ENCODE data around the gene ESRRG. TPM values are rescaled to one million over a fixed set of nuclear protein-coding genes. Genes with fewer than 3 reads are reported as not detected.

The ESRRG gene
- total RNA-seq, 4 donors from 2014 or later, result 0.13 to 0.76 (median 0.24) TPM

GRCh38 chr1:216600730-216601609 lies 122.3 kb downstream of the ESRRG start:
- 3 to 5% methylated on average over 15 to 18 of the region's 58 CpGs for WGBS, 2 donors
- no peaks in the 10 kb centered on the region for H3K9me3 ChIP-seq
- peak overlapping the region; percentile 81 to 94 (median 90) for H3K27ac ChIP-seq
- TF ChIP-seq, protein P1, sequence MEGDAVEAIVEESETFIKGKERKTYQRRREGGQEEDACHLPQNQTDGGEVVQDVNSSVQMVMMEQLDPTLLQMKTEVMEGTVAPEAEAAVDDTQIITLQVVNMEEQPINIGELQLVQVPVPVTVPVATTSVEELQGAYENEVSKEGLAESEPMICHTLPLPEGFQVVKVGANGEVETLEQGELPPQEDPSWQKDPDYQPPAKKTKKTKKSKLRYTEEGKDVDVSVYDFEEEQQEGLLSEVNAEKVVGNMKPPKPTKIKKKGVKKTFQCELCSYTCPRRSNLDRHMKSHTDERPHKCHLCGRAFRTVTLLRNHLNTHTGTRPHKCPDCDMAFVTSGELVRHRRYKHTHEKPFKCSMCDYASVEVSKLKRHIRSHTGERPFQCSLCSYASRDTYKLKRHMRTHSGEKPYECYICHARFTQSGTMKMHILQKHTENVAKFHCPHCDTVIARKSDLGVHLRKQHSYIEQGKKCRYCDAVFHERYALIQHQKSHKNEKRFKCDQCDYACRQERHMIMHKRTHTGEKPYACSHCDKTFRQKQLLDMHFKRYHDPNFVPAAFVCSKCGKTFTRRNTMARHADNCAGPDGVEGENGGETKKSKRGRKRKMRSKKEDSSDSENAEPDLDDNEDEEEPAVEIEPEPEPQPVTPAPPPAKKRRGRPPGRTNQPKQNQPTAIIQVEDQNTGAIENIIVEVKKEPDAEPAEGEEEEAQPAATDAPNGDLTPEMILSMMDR (IDR thresholded peaks at IDR 0.05), result peak in 5 of 6 experiments; percentile 26 to 53 (median 30)
- peak in 1 of 4 donors; percentile 29 for TF ChIP-seq POLR2A (IDR thresholded peaks at IDR 0.05)
- H3K27me3 ChIP-seq, result no peaks in the 10 kb centered on the region
- DNase-seq, result peak; percentile 1
- peak overlapping the region; percentile 59 to 89 (median 77) for H3K4me3 ChIP-seq
- no peaks in the 10 kb centered on the region for H3K36me3 ChIP-seq
- intact Hi-C loops (cut with DNase I), result no loop called here
- H3K4me1 ChIP-seq, result peaks cover 0 to 13% (median 0%) of the 10 kb centered on the region in 3 donors

GRCh38 chr1:216599851-216600250 lies 123.4 kb downstream of the ESRRG start:
- Histone ChIP-seq H3K4me1 (peaks cover 0 to 13% (median 0%) of the 10 kb centered on the region in 3 donors), H3K27ac (peak overlapping the region in 1 of 4 donors; percentile 94), H3K36me3 (no peaks in the 10 kb centered on the region), H3K4me3 (no peak overlapping the region), H3K27me3 (no peaks in the 10 kb centered on the region), H3K9me3 (no peaks in the 10 kb centered on the region)
- intact Hi-C loops (cut with DNase I), result no loop called here
- no peak for DNase-seq
- WGBS, 2 donors, result 86 to 89% methylated on average over 6 of the region's 6 CpGs
- TF ChIP-seq POLR2A (IDR thresholded peaks at IDR 0.05), result no peak
- TF ChIP-seq, protein P1 (IDR thresholded peaks at IDR 0.05), result no peak

DNA sequence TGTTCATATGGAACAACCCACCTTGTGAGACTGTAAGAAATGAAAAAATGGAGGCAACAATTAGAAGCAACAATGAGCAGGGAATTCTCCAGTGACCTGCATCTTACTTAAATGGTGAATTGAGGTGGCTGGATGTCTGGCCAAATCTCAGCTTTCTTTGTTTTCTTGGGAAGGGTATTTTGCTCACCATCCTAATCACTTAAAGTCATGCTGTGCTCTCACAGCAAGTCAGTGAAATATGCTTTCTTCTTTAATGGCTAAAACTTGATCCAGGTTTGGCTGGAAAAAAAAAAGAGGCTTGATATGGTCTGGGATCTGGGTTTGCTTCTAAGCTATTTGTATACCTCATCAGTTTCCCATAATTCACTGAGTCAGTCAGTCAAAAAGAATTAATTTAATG lies 124.8 kb downstream of the ESRRG start:
- Histone ChIP-seq H3K4me3 (no peak overlapping the region), H3K4me1 (peaks cover 0 to 13% (median 0%) of the 10 kb centered on the region in 3 donors), H3K27me3 (no peaks in the 10 kb centered on the region), H3K36me3 (no peaks in the 10 kb centered on the region), H3K27ac (no peak overlapping the region), H3K9me3 (no peaks in the 10 kb centered on the region)
- intact Hi-C loops (cut with DNase I), result no loop called here
- DNase-seq, result no peak
- TF ChIP-seq, protein P1 (IDR thresholded peaks at IDR 0.05), result no peak
- no peak for TF ChIP-seq POLR2A (IDR thresholded peaks at IDR 0.05)

GRCh38 chr1:216596281-216596862 lies 126.9 kb downstream of the ESRRG start:
- intact Hi-C loops (cut with DNase I), result no loop called here
- Histone ChIP-seq H3K4me1 (peaks cover 0 to 8% (median 0%) of the 10 kb centered on the region in 3 donors), H3K27me3 (no peaks in the 10 kb centered on the region), H3K4me3 (no peak overlapping the region), H3K27ac (no peak overlapping the region), H3K36me3 (no peaks in the 10 kb centered on the region), H3K9me3 (no peaks in the 10 kb centered on the region)
- TF ChIP-seq, protein P1 (IDR thresholded peaks at IDR 0.05), result no peak
- TF ChIP-seq POLR2A (IDR thresholded peaks at IDR 0.05), result no peak
- WGBS, 2 donors, result 53 to 58% methylated on average over 7 of the region's 7 CpGs
- DNase-seq, result no peak

GRCh38 chr1:216587715-216588114 lies 135.5 kb downstream of the ESRRG start:
- H3K4me1 ChIP-seq, result no peaks in the 10 kb centered on the region
- H3K36me3 ChIP-seq, result no peaks in the 10 kb centered on the region
- no peaks in the 10 kb centered on the region for H3K27me3 ChIP-seq
- no peak overlapping the region for H3K27ac ChIP-seq
- no peak for DNase-seq
- no peak for TF ChIP-seq POLR2A (IDR thresholded peaks at IDR 0.05)
- TF ChIP-seq, protein P1 (IDR thresholded peaks at IDR 0.05), result no peak
- H3K9me3 ChIP-seq, result no peaks in the 10 kb centered on the region
- intact Hi-C loops (cut with DNase I), result no loop called here
- H3K4me3 ChIP-seq, result no peak overlapping the region

Data from esophagus squamous epithelium (tissue), 5 donors.